HEK293T (cell line): ENCODE measurements around the gene PLCB1.

Experiments
- CTCF ChIA-PET: fragments of 350-600 bp; formaldehyde crosslinking; extraction: SDS; loops from one replicate; lab custom pipeline; 2021; ENCODE audit warnings: antibody characterized with exemption, inconsistent platforms; lab: Yijun Ruan, JAX
- POLR2A ChIA-PET: fragments of 350-600 bp; formaldehyde crosslinking; extraction: SDS; loops from one replicate; lab custom pipeline; 2020; ENCODE audit warnings: antibody characterized with exemption, inconsistent platforms; lab: Yijun Ruan, JAX
- DNase-seq: peaks from one replicate; pipeline ENCODE4 v3.0.0; 2012; ENCODE audit warnings: mixed read lengths; ENCODE audit errors: extremely low spot score
- ARNT ChIP-seq: fragments of 450-650 bp; IDR thresholded peaks from 2 replicates; pipeline ENCODE4 v1.6.1; 2017; ENCODE audit warnings: mild to moderate bottlenecking
- BHLHE40 ChIP-seq: fragments of 450-650 bp; IDR thresholded peaks from 2 replicates; pipeline ENCODE4 v1.6.1; 2016; ENCODE audit warnings: mild to moderate bottlenecking, moderate library complexity, borderline replicate concordance
- CTBP1 ChIP-seq: fragments of 450-650 bp; IDR thresholded peaks from 2 replicates; pipeline ENCODE4 v1.6.1; 2016; ENCODE audit warnings: borderline replicate concordance
- ELF4 ChIP-seq: fragments of 450-650 bp; IDR thresholded peaks from 2 replicates; pipeline ENCODE4 v1.6.1; 2017; ENCODE audit warnings: antibody characterized with exemption
- FOXA1 ChIP-seq: fragments of 450-650 bp; IDR thresholded peaks from 2 replicates; pipeline ENCODE4 v1.6.1; 2016; ENCODE audit warnings: mild to moderate bottlenecking
- FOXK2 ChIP-seq: fragments of 450-650 bp; IDR thresholded peaks from 2 replicates; pipeline ENCODE4 v1.6.1; 2016; ENCODE audit warnings: mild to moderate bottlenecking
- FOXM1 ChIP-seq: fragments of 450-650 bp; IDR thresholded peaks from 2 replicates; pipeline ENCODE4 v1.6.1; 2017; ENCODE audit warnings: mild to moderate bottlenecking, borderline replicate concordance
- HDGF ChIP-seq: fragments of 450-650 bp; IDR thresholded peaks from 2 replicates; pipeline ENCODE4 v1.6.1; 2017; ENCODE audit warnings: antibody characterized with exemption, borderline replicate concordance
- L3MBTL2 ChIP-seq: fragments of 450-650 bp; conservative IDR thresholded peaks from 2 replicates; pipeline ENCODE4 v1.6.1; 2016; ENCODE audit warnings: mild to moderate bottlenecking
- LEF1 ChIP-seq: fragments of 450-650 bp; IDR thresholded peaks from 2 replicates; pipeline ENCODE4 v1.6.1; 2017; ENCODE audit warnings: mild to moderate bottlenecking, borderline replicate concordance
- NFRKB ChIP-seq: fragments of 450-650 bp; IDR thresholded peaks from 2 replicates; pipeline ENCODE4 v1.6.1; 2016; ENCODE audit warnings: mild to moderate bottlenecking, moderate library complexity
- PKNOX1 ChIP-seq: fragments of 450-650 bp; IDR thresholded peaks from 2 replicates; pipeline ENCODE4 v1.6.1; 2016
- SP1 ChIP-seq: fragments of 450-650 bp; IDR thresholded peaks from 2 replicates; pipeline ENCODE4 v1.6.1; 2017
- SUZ12 ChIP-seq: fragments of 450-650 bp; IDR thresholded peaks from 2 replicates; pipeline ENCODE4 v1.6.1; 2016; ENCODE audit warnings: mild to moderate bottlenecking
- TARDBP ChIP-seq: fragments of 450-650 bp; IDR thresholded peaks from 2 replicates; pipeline ENCODE4 v1.6.1; 2016
- ZNF384 ChIP-seq: fragments of 450-650 bp; IDR thresholded peaks from 2 replicates; pipeline ENCODE4 v1.6.1; 2016

The PLCB1 gene

GRCh38 chr20:8389381-8390036 lies 257.4 kb downstream of the PLCB1 start:
- ChIA-PET CTCF (interaction anchor here (0.6 to 1.2 kb wide), 2 partner anchors 88 to 331 kb away, joined by 4 read pairs; no protein-coding TSS in a partner anchor), POLR2A (no interaction called here)
- TF ChIP-seq SP1 (no peak), NFRKB (no peak)

GRCh38 chr20:8390037-8390433 lies 258.0 kb downstream of the PLCB1 start:
- ChIA-PET POLR2A (no interaction called here), CTCF (interaction anchor here (0.6 to 1.2 kb wide), 2 partner anchors 87 to 331 kb away, joined by 4 read pairs; no protein-coding TSS in a partner anchor)
- TF ChIP-seq ELF4 (no peak), ZNF384 (no peak), PKNOX1 (no peak), FOXM1 (no peak), L3MBTL2 (no peak), HDGF (no peak), NFRKB (no peak), FOXK2 (no peak), SP1 (no peak), BHLHE40 (no peak), CTBP1 (no peak), ARNT (no peak), SUZ12 (no peak), FOXA1 (no peak), LEF1 (no peak)
- DNase-seq = no peak

More at GRCh38 chr20:8389381-8390036, 257.4 kb downstream of the PLCB1 start:
- DNase-seq = peak; percentile 23

- ChIA-PET POLR2A (no interaction called here), CTCF (interaction anchor here (1.2 kb wide), 1 partner anchor 87 kb away, joined by 4 read pairs; no protein-coding TSS in a partner anchor)
- DNase-seq = no peak
- TF ChIP-seq BHLHE40 = no peak
- TF ChIP-seq FOXK2 = no peak
- no peak for TF ChIP-seq TARDBP
- no peak for TF ChIP-seq CTBP1
- TF ChIP-seq SP1 = no peak
- TF ChIP-seq LEF1 = no peak
- TF ChIP-seq ZNF384 = no peak
- no peak for TF ChIP-seq PKNOX1
- TF ChIP-seq NFRKB = no peak
- no peak for TF ChIP-seq HDGF
- TF ChIP-seq L3MBTL2 = no peak
- no peak for TF ChIP-seq SUZ12
- no peak for TF ChIP-seq ARNT
Observed at GRCh38 chr20:8390500-8390899, 258.4 kb downstream of the PLCB1 start.

GRCh38 chr20:8393381-8393780 lies 261.3 kb downstream of the PLCB1 start:
- ChIA-PET POLR2A (no interaction called here), CTCF (no interaction called here)
- DNase-seq = no peak
- TF ChIP-seq HDGF (no peak), CTBP1 (no peak), TARDBP (no peak), ELF4 (no peak), LEF1 (no peak), L3MBTL2 (no peak), BHLHE40 (no peak), PKNOX1 (no peak)

- no peak for TF ChIP-seq LEF1
- ChIA-PET CTCF (no interaction called here), POLR2A (no interaction called here)
- DNase-seq = no peak
Observed at GRCh38 chr20:8394308-8394945, 262.4 kb downstream of the PLCB1 start.

GRCh38 chr20:8395956-8396355 lies 263.9 kb downstream of the PLCB1 start:
- DNase-seq = no peak
- POLR2A ChIA-PET = no interaction called here
- no peak for TF ChIP-seq ELF4
- no peak for TF ChIP-seq NFRKB
- no peak for TF ChIP-seq FOXM1
- no peak for TF ChIP-seq ARNT
- TF ChIP-seq TARDBP = no peak
- no peak for TF ChIP-seq BHLHE40
- no peak for TF ChIP-seq L3MBTL2
- no peak for TF ChIP-seq SP1
- no peak for TF ChIP-seq CTBP1
- no peak for TF ChIP-seq SUZ12
- TF ChIP-seq ZNF384 = no peak
- TF ChIP-seq LEF1 = no peak
- CTCF ChIA-PET = no interaction called here
